Panc1 (cell line): ENCODE data around the gene RBBP8. TPM values are rescaled to one million over a fixed set of nuclear protein-coding genes. Genes with fewer than 3 reads are reported as not detected.

Source experiments
- ATAC-seq: fragments of 200-7000 bp; cut with Tn5 transposase; 2 replicates; pipeline ENCODE4 v1.9.1; 2020; ENCODE audit warnings: mild to moderate bottlenecking, moderate library complexity
- BruUV-seq: library from RNA; stranded (reverse); fragments of 400-500 nt; replicated peaks from 2 replicates; lab custom pipeline; 2021; lab: Mats Ljungman, UMichigan
- CTCF ChIA-PET: fragments of 300-600 bp; sonication (Branson Sonifier 250); formaldehyde crosslinking; loops from one replicate; lab custom pipeline; 2022; ENCODE audit warnings: antibody characterized with exemption; lab: Charles Lee
- POLR2A ChIA-PET: fragments of 300-600 bp; sonication (Branson Sonifier 250); formaldehyde crosslinking; loops from one replicate; lab custom pipeline; 2022; ENCODE audit warnings: antibody characterized with exemption; lab: Charles Lee
- DNase-seq: peaks from one replicate; pipeline ENCODE4 v3.0.0-alpha.2; 2010; ENCODE audit warnings: low read depth, low spot score
- H3K27ac ChIP-seq: 2 replicates; pipeline ENCODE4 v1.5.1; 2011; ENCODE audit warnings: mild to moderate bottlenecking, low read length, inconsistent platforms
- H3K27me3 ChIP-seq: fragments of 200-500 bp; sonication (Bioruptor generic); 2 replicates; pipeline ENCODE4 v1.6.0; 2014; ENCODE audit warnings: low read length, inconsistent platforms; ENCODE audit not compliant: control insufficient read depth, insufficient read depth
- H3K36me3 ChIP-seq: fragments of 200-500 bp; sonication (Bioruptor generic); 2 replicates; pipeline ENCODE4 v1.5.1; 2014; ENCODE audit warnings: inconsistent platforms, mild to moderate bottlenecking, low read length, moderate library complexity; ENCODE audit not compliant: control insufficient read depth, insufficient read depth
- H3K4me1 ChIP-seq: 2 replicates; pipeline ENCODE4 v1.5.1; 2011; ENCODE audit warnings: inconsistent platforms, mild to moderate bottlenecking, low read length, moderate library complexity; ENCODE audit not compliant: control insufficient read depth, insufficient read depth
- H3K4me3 ChIP-seq, 2 experiments: 2 replicates each; pipeline ENCODE4 v1.5.1; 2011 to 2012; ENCODE audit warnings: low read depth in 2 of 2, low read length in 2 of 2, mild to moderate bottlenecking in 2 of 2, inconsistent platforms in 1 of 2, moderate library complexity in 1 of 2
- H3K9me3 ChIP-seq: fragments of 200-500 bp; sonication (Bioruptor generic); 2 replicates; pipeline ENCODE4 v1.5.1; 2014; ENCODE audit warnings: low read depth, mild to moderate bottlenecking, inconsistent platforms, low read length, moderate library complexity; ENCODE audit not compliant: control insufficient read depth, insufficient read depth
- CTCF ChIP-seq: fragments of 450-650 bp; IDR thresholded peaks from 2 replicates; pipeline ENCODE4 v1.5.1; 2017; ENCODE audit warnings: mild to moderate bottlenecking
- POLR2AphosphoS5 ChIP-seq: IDR thresholded peaks from 2 replicates; pipeline ENCODE4 v1.6.1; 2012; ENCODE audit warnings: mild to moderate bottlenecking, low read depth, low read length, moderate library complexity
- REST ChIP-seq, 2 experiments: IDR thresholded peaks; 2 replicates each; pipeline ENCODE4 v1.6.1; 2011 to 2012; ENCODE audit warnings: low read depth in 2 of 2, control low read depth in 1 of 2, low read length in 1 of 2, mild to moderate bottlenecking in 1 of 2, moderate library complexity in 1 of 2; ENCODE audit not compliant: insufficient read depth in 1 of 2
- SIN3A ChIP-seq: IDR thresholded peaks from 2 replicates; pipeline ENCODE4 v1.6.1; 2012; ENCODE audit warnings: low read depth, mild to moderate bottlenecking, low read length, moderate library complexity, borderline replicate concordance; ENCODE audit not compliant: insufficient read depth
- TCF7L2 ChIP-seq: IDR thresholded peaks from 2 replicates; pipeline ENCODE4 v1.6.1; 2011; ENCODE audit warnings: mild to moderate bottlenecking, low read depth, low read length, inconsistent platforms
- in situ Hi-C: cut with HindIII; loops from 2 replicates; pipeline ENCODE4 v1.10.0; 2016; ENCODE audit warnings: low sequenced_read_pairs, low pct_unique_long_range_greater_than_20kb
- intact Hi-C: fragments of 100-400 bp; cut with micrococcal nuclease; formaldehyde crosslinking; loops from one replicate; pipeline ENCODE4 v1.10.0; 2022; ENCODE audit not compliant: unreplicated experiment
- total RNA-seq: library from RNA; stranded (reverse); gene quantifications from one replicate; pipeline ENCODE4 v1.2.1, GENCODE V29; 2021; ENCODE audit not compliant: unreplicated experiment

The RBBP8 gene
- total RNA-seq, 1 experiment from 2014 or later, result 62.8 TPM

GRCh38 chr18:22980394-22980793 is 47.3 kb downstream of the RBBP8 start:
- Histone ChIP-seq H3K4me1 (no peaks in the 10 kb centered on the region), H3K27me3 (no peaks in the 10 kb centered on the region), H3K27ac (no peak overlapping the region), H3K4me3 (no peak overlapping the region), H3K36me3 (peaks cover 4% of the 10 kb centered on the region; the same call in 1 of the 2 replicates), H3K9me3 (no peaks in the 10 kb centered on the region)
- ChIA-PET CTCF (no interaction called here), POLR2A (no interaction called here)
- intact Hi-C loops (loop anchor here (5.0 to 10.0 kb wide), 2 partner anchors 46 to 183 kb away; partner anchors contain the start of gene RBBP8), in situ Hi-C loops (no loop called here)
- ATAC-seq (no peak), DNase-seq (no peak)
- BruUV-seq, result no TSS peak
- TF ChIP-seq CTCF (no peak), REST (IDR thresholded peaks at IDR 0.05; ENCODE audit: insufficient read depth in 1 of 2, low read depth in 2 of 2, low read length in 1 of 2) (no peak), SIN3A (no peak), POLR2AphosphoS5 (no peak), TCF7L2 (no peak)

GRCh38 chr18:22981274-22982133 is 48.4 kb downstream of the RBBP8 start:
- H3K36me3 ChIP-seq, result no peaks in the 10 kb centered on the region; the same call in 1 of the 2 replicates
- no peak for TF ChIP-seq CTCF
- TF ChIP-seq POLR2AphosphoS5, result no peak
- TF ChIP-seq SIN3A, result no peak
- no peak for TF ChIP-seq TCF7L2
- TF ChIP-seq REST (IDR thresholded peaks at IDR 0.05; ENCODE audit: insufficient read depth in 1 of 2, low read depth in 2 of 2, low read length in 1 of 2), result no peak
- ChIA-PET CTCF (no interaction called here), POLR2A (interaction anchor here (0.6 kb wide), 1 partner anchor 161 kb away, joined by 4 read pairs; no protein-coding TSS in a partner anchor)
- ATAC-seq, result no peak
- H3K27ac ChIP-seq, result no peak overlapping the region
- no peak for DNase-seq
- no peak overlapping the region for H3K4me3 ChIP-seq
- no peaks in the 10 kb centered on the region for H3K9me3 ChIP-seq
- H3K4me1 ChIP-seq, result no peaks in the 10 kb centered on the region
- BruUV-seq, result no TSS peak
- H3K27me3 ChIP-seq, result no peaks in the 10 kb centered on the region
- intact Hi-C loops (loop anchor here (5.0 to 10.0 kb wide), 2 partner anchors 47 to 184 kb away; partner anchors contain the start of gene RBBP8), in situ Hi-C loops (no loop called here)
